BJ (cell line): Measurements from ENCODE around the gene SEC11A. TPM values are rescaled to one million over a fixed set of nuclear protein-coding genes. Genes with fewer than 3 reads are reported as not detected.
A peak's percentile ranks its signal among the peaks of the same experiment; 100 is the strongest.
"Not testable (repeated sequence)": the region's sequence is repeated elsewhere in the genome, so short reads cannot be mapped to it uniquely, and the experiment has no call there.

Experiments
- CTCF ChIA-PET: fragments of 350-600 bp; formaldehyde crosslinking; extraction: SDS; loops from one replicate; lab custom pipeline; 2021; ENCODE audit warnings: antibody characterized with exemption, inconsistent platforms; lab: Yijun Ruan, JAX
- POLR2A ChIA-PET: fragments of 300-600 bp; sonication (Branson Sonifier 250); formaldehyde crosslinking; extraction: SDS; loops from one replicate; lab custom pipeline; 2021; ENCODE audit warnings: antibody characterized with exemption; lab: Charles Lee
- DNase-seq: peaks from one replicate; pipeline ENCODE4 v3.0.0-alpha.2; 2011; ENCODE audit warnings: low read depth
- H3K27me3 ChIP-seq: 2 replicates; pipeline ENCODE4 v1.6.0; 2011; ENCODE audit warnings: low read length; ENCODE audit not compliant: control insufficient read depth, insufficient read depth
- H3K36me3 ChIP-seq: 2 replicates; pipeline ENCODE4 v1.5.1; 2011; ENCODE audit warnings: low read length; ENCODE audit not compliant: control insufficient read depth, insufficient read depth
- H3K4me3 ChIP-seq: 2 replicates; pipeline ENCODE4 v1.5.1; 2011; ENCODE audit warnings: low read depth, mild to moderate bottlenecking, control low read depth, low read length
- polyA plus RNA-seq: library from polyadenylated mRNA; depleted of rRNA; stranded (reverse); fragments of >200 nt; gene quantifications from 2 replicates; pipeline ENCODE4 v1.2.3, GENCODE V29; 2011
- TF ChIP-seq, protein P1 (sequence below): IDR thresholded peaks from 2 replicates; pipeline ENCODE4 v1.5.1; 2011; ENCODE audit warnings: low read depth, mild to moderate bottlenecking, control low read depth, inconsistent platforms, low read length, moderate library complexity; ENCODE audit not compliant: insufficient read depth

The SEC11A gene
- polyA plus RNA-seq, 1 experiment, result 90.7 TPM

- Histone ChIP-seq H3K36me3 (no peaks in the 10 kb centered on the region), H3K4me3 (no peak overlapping the region), H3K27me3 (no peaks in the 10 kb centered on the region)
- CTCF ChIA-PET, result interaction anchor here (1.4 to 1.9 kb wide), 2 partner anchors 24 to 176 kb away, joined by 4 to 5 read pairs; no protein-coding TSS in a partner anchor
- TF ChIP-seq, protein P1, sequence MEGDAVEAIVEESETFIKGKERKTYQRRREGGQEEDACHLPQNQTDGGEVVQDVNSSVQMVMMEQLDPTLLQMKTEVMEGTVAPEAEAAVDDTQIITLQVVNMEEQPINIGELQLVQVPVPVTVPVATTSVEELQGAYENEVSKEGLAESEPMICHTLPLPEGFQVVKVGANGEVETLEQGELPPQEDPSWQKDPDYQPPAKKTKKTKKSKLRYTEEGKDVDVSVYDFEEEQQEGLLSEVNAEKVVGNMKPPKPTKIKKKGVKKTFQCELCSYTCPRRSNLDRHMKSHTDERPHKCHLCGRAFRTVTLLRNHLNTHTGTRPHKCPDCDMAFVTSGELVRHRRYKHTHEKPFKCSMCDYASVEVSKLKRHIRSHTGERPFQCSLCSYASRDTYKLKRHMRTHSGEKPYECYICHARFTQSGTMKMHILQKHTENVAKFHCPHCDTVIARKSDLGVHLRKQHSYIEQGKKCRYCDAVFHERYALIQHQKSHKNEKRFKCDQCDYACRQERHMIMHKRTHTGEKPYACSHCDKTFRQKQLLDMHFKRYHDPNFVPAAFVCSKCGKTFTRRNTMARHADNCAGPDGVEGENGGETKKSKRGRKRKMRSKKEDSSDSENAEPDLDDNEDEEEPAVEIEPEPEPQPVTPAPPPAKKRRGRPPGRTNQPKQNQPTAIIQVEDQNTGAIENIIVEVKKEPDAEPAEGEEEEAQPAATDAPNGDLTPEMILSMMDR, result no peak
- POLR2A ChIA-PET, result no interaction called here
- no peak for DNase-seq
Measured at GRCh38 chr15:84752195-84752594, 36.3 kb upstream of the SEC11A start.

GRCh38 chr15:84751721-84752120, 35.8 kb upstream of the SEC11A start:
- H3K4me3 ChIP-seq, H3K36me3 ChIP-seq, DNase-seq, POLR2A ChIA-PET, H3K27me3 ChIP-seq: not testable (repeated sequence)
- CTCF ChIA-PET, result interaction anchor here (1.1 to 1.9 kb wide), 3 partner anchors 25 to 177 kb away, joined by 3 to 5 read pairs (median 4); no protein-coding TSS in a partner anchor

- POLR2A ChIA-PET, result no interaction called here
- TF ChIP-seq, protein P1, result no peak
- no peak for DNase-seq
- Histone ChIP-seq H3K4me3 (no peak overlapping the region), H3K36me3 (no peaks in the 10 kb centered on the region), H3K27me3 (no peaks in the 10 kb centered on the region)
- CTCF ChIA-PET, result interaction anchor here (1.1 kb wide), 1 partner anchor 128 kb away, joined by 3 read pairs; no protein-coding TSS in a partner anchor
Measured at GRCh38 chr15:84750583-84751092, 34.7 kb upstream of the SEC11A start.

- Histone ChIP-seq H3K4me3 (peak overlapping the region; percentile 91), H3K36me3 (no peaks in the 10 kb centered on the region), H3K27me3 (no peaks in the 10 kb centered on the region)
- DNase-seq, result no peak
- TF ChIP-seq, protein P1, result no peak
- ChIA-PET CTCF (interaction anchor here (0.6 to 1.1 kb wide), 2 partner anchors 15 to 105 kb away, joined by 3 to 5 read pairs; no protein-coding TSS in a partner anchor), POLR2A (no interaction called here)
Measured at GRCh38 chr15:84749111-84749991, 33.4 kb upstream of the SEC11A start.

- ChIA-PET CTCF (interaction anchor here (1.1 to 1.5 kb wide), 3 partner anchors 14 to 23 kb away, joined by 3 read pairs; no protein-coding TSS in a partner anchor), POLR2A (no interaction called here)
- no peak for DNase-seq
- TF ChIP-seq, protein P1, result no peak
- no peaks in the 10 kb centered on the region for H3K27me3 ChIP-seq
- H3K4me3 ChIP-seq, result peak within 1 kb of the TSS; percentile 91
- H3K36me3 ChIP-seq, result no peaks in the 10 kb centered on the region
Measured at GRCh38 chr15:84748274-84749110, 32.6 kb upstream of the SEC11A start, which contains the start of gene ZNF592. Gene ZNF592 (plus strand): TSS chr15:84748592. CDS start chr15:84782676, 34,084 bp downstream.
